Hematopoietic multipotent progenitor cell treated with erythropoietin and hydrocortisone succinate and interleukin-3 and kit ligand, for 17 days (in vitro differentiated cells): ENCODE data around the gene PCDHB8.
"Not testable (repeated sequence)": the region's sequence is repeated elsewhere in the genome, so short reads cannot be mapped to it uniquely, and the experiment has no call there.

ENCODE experiments used
- DNase-seq: peaks from one replicate; pipeline ENCODE4 v3.0.0-alpha.2; 2015; ENCODE audit warnings: low spot score

Gene PCDHB8

GRCh38 chr5:141184117-141184855 is 6.7 kb downstream of the PCDHB8 start:
- not testable (repeated sequence) for DNase-seq

- DNase-seq = no peak
Observed at GRCh38 chr5:141186897-141187512, 9.4 kb downstream of the PCDHB8 start, which contains the start of gene PCDHB9. Gene PCDHB9, plus strand, starts transcription at chr5:141187161. Its CDS starts 158 bp downstream, at chr5:141187319.

- not testable (repeated sequence) for DNase-seq
Observed at GRCh38 chr5:141188682-141189081, 11.1 kb downstream of the PCDHB8 start.

DNA sequence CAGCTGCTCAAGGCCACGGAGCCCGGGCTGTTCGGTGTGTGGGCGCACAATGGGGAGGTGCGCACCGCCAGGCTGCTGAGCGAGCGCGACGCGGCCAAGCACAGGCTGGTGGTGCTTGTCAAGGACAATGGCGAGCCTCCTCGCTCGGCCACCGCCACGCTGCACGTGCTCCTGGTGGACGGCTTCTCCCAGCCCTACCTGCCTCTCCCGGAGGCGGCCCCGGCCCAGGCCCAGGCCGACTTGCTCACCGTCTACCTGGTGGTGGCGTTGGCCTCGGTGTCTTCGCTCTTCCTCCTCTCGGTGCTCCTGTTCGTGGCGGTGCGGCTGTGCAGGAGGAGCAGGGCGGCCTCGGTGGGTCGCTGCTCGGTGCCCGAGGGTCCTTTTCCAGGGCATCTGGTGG is 11.5 kb downstream of the PCDHB8 start:
- not testable (repeated sequence) for DNase-seq

DNA sequence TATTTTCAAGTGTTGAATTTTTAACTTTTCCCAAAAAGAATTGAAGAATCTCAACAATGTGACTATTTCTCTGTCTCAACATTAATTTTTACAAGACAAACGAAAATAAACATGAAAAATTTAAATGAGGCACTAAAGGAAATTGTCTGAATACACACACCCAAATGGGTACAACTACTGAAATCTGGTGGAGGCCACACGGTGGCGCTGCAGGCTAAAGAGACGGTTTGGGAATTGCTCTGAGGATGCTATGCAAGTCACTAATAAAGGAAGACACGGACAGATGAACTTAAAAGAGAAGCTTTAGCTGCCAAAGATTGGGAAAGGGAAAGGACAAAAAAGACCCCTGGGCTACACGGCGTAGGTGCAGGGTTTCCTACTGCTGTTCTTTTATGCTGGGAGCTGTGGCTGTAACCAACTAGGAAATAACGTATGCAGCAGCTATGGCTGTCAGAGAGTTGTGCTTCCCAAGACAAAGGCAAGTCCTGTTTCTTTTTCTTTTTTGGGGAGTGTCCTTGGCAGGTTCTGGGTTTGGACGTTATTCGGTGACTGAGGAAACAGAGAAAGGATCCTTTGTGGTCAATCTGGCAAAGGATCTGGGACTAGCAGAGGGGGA is 14.6 kb downstream of the PCDHB8 start, which contains the start of gene PCDHB10:
Gene PCDHB10 (plus strand): TSS at position 244 of the 616 bp plus-strand sequence. CDS start 200 bp downstream, at position 444.
- peak; percentile 9 for DNase-seq

DNA sequence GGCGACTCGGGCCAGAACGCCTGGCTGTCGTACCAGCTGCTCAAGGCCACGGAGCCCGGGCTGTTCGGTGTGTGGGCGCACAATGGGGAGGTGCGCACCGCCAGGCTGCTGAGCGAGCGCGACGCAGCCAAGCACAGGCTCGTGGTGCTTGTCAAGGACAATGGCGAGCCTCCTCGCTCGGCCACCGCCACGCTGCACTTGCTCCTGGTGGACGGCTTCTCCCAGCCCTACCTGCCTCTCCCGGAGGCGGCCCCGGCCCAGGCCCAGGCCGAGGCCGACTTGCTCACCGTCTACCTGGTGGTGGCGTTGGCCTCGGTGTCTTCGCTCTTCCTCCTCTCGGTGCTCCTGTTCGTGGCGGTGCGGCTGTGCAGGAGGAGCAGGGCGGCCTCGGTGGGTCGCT is 16.7 kb downstream of the PCDHB8 start:
- DNase-seq = not testable (repeated sequence)

DNA sequence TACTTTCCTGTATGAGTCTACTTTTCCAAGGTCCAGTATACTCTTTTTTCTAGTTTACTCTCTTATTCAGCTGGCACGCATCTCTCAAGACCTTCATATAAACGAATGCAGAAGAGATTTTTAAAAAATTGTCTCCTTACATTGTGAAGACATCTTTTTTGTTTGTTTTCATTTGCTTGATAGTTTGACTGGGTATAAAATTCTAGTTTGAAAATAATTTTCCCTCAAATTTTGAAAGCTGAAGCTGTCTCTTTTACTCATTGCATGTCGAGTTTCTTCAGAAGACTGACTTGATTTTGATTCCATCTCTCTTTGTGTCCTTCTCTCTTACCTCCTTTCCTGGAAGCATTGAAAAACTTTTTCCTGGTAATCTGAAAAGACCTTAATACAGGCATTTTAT is 18.8 kb downstream of the PCDHB8 start:
- DNase-seq = no peak

DNA sequence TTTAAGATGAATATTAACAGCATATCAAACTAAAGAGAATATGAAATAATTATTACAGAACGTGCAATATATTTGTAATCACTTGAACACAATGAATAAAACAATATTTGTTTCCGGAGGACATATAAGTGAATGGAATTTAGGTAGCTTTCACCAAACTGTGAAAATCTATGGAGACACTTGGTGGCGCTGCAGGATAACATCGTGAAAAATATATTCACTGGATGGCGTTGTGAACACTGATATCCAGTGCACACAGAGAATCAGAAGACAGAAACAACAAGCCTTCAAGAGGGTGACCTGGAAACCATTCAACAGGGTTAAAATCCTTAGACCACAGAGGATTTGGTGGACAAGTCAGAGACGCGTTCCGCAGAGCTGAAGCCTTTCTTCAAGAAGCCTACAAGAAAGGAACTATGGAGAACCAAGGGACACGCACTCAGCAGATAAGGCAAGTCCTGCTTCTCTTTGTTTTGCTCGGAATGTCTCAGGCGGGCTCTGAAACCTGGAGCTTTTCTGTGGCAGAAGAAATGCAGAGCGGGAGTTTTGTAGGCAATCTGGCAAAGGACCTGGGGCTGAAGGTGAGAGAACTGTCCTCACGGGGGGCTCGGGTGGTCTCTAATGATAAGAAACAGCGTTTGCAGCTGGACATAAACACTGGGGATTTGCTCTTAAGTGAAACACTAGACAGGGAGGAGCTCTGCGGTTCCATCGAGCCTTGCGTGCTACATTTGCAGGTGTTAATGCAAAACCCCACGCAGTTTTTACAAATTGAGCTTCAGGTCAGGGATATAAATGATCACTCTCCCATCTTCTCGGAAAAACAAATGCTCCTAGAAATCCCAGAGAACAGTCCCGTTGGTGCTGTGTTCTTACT is 22.0 kb downstream of the PCDHB8 start, which contains the start of gene PCDHB11:
Gene PCDHB11 (plus strand): TSS at position 269 of the 877 bp plus-strand sequence. CDS start 148 bp downstream, at position 417.
- no peak for DNase-seq

DNA sequence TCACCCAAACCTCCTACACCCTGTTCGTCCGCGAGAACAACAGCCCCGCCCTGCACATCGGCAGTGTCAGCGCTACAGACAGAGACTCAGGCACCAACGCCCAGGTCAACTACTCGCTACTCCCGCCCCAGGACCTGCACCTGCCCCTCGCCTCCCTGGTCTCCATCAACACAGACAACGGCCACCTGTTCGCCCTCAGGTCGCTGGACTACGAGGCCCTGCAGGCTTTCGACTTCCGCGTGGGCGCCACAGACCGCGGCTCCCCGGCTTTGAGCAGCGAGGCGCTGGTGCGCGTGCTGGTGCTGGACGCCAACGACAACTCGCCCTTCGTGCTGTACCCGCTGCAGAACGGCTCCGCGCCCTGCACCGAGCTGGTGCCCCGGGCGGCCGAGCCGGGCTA is 23.5 kb downstream of the PCDHB8 start:
- DNase-seq = not testable (repeated sequence)

DNA sequence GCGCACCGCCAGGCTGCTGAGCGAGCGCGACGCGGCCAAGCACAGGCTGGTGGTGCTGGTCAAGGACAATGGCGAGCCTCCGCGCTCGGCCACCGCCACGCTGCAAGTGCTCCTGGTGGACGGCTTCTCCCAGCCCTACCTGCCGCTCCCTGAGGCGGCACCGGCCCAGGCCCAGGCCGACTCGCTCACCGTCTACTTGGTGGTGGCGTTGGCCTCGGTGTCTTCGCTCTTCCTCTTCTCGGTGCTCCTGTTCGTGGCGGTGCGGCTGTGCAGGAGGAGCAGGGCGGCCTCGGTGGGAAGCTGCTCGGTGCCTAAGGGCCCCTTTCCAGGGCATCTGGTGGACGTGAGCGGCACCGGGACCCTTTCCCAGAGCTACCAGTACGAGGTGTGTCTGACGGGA is 24.1 kb downstream of the PCDHB8 start:
- DNase-seq = not testable (repeated sequence)

GRCh38 chr5:141208478-141208877 is 30.9 kb downstream of the PCDHB8 start, which contains the start of gene PCDHB12:
Gene PCDHB12, plus strand, starts transcription at chr5:141208719. Its CDS starts 189 bp downstream, at chr5:141208908.
- DNase-seq = no peak

DNA sequence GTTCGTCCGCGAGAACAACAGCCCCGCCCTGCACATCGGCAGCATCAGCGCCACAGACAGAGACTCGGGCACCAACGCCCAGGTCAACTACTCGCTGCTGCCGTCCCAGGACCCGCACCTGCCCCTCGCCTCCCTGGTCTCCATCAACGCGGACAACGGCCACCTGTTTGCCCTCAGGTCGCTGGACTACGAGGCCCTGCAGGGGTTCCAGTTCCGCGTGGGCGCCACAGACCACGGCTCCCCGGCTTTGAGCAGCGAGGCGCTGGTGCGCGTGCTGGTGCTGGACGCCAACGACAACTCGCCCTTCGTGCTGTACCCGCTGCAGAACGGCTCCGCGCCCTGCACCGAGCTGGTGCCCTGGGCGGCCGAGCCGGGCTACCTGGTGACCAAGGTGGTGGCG is 32.7 kb downstream of the PCDHB8 start:
- DNase-seq = not testable (repeated sequence)

DNA sequence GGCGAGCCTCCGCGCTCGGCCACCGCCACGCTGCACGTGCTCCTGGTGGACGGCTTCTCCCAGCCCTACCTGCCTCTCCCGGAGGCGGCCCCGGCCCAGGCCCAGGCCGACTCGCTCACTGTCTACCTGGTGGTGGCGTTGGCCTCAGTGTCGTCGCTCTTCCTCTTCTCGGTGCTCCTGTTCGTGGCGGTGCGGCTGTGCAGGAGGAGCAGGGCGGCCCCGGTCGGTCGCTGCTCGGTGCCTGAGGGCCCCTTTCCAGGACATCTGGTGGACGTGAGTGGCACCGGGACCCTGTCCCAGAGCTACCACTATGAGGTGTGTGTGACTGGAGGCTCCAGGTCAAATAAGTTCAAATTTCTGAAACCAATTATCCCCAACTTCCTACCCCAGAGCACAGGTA is 33.3 kb downstream of the PCDHB8 start:
- DNase-seq = not testable (repeated sequence)

DNA sequence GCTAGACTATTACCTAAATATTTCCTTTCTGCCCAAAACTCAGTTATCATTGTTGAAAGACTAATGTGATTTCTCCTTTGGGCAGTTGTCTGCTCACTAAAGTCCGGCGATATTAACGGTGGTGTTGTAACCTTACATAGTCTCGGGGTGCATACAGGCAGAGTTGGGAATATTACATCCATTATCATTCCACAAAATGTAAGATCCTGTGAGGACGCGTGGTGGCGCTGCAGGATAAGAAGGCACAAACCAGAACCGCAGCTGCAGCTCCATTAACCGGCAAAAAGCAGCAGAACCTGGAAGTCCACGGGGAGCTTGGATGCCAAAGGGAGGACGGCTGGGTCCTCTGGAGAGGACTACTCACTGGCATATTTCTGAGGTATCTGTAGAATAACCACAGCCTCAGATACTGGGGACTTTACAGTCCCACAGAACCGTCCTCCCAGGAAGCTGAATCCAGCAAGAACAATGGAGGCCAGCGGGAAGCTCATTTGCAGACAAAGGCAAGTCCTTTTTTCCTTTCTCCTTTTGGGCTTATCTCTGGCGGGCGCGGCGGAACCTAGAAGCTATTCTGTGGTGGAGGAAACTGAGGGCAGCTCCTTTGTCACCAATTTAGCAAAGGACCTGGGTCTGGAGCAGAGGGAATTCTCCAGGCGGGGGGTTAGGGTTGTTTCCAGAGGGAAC is 36.2 kb downstream of the PCDHB8 start, which contains the start of gene PCDHB13:
Gene PCDHB13 (plus strand): TSS at position 264 of the 684 bp plus-strand sequence. CDS start 205 bp downstream, at position 469.
- not testable (repeated sequence) for DNase-seq

GRCh38 chr5:141214583-141214982 is 37.0 kb downstream of the PCDHB8 start:
- DNase-seq = not testable (repeated sequence)

DNA sequence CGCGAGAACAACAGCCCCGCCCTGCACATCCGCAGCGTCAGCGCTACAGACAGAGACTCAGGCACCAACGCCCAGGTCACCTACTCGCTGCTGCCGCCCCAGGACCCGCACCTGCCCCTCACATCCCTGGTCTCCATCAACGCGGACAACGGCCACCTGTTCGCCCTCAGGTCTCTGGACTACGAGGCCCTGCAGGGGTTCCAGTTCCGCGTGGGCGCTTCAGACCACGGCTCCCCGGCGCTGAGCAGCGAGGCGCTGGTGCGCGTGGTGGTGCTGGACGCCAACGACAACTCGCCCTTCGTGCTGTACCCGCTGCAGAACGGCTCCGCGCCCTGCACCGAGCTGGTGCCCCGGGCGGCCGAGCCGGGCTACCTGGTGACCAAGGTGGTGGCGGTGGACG is 37.9 kb downstream of the PCDHB8 start:
- not testable (repeated sequence) for DNase-seq

DNA sequence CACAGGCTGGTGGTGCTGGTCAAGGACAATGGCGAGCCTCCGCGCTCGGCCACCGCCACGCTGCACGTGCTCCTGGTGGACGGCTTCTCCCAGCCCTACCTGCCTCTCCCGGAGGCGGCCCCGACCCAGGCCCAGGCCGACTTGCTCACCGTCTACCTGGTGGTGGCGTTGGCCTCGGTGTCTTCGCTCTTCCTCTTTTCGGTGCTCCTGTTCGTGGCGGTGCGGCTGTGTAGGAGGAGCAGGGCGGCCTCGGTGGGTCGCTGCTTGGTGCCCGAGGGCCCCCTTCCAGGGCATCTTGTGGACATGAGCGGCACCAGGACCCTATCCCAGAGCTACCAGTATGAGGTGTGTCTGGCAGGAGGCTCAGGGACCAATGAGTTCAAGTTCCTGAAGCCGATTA is 38.4 kb downstream of the PCDHB8 start:
- DNase-seq = not testable (repeated sequence)

GRCh38 chr5:141223112-141223783 is 45.7 kb downstream of the PCDHB8 start, which contains the start of gene PCDHB14:
Gene PCDHB14, plus strand, starts transcription at chr5:141223343. Its CDS starts 163 bp downstream, at chr5:141223506.
- DNase-seq = no peak

GRCh38 chr5:141224844-141225243 is 47.3 kb downstream of the PCDHB8 start:
- DNase-seq = not testable (repeated sequence)

GRCh38 chr5:141225421-141225820 is 47.8 kb downstream of the PCDHB8 start:
- not testable (repeated sequence) for DNase-seq
